GM12873 (cell line): Measurements from ENCODE around the gene HCK.

Experiments
- CTCF ChIP-seq: IDR thresholded peaks from 2 replicates; pipeline ENCODE4 v1.5.1; 2012; ENCODE audit warnings: low read depth, mild to moderate bottlenecking, moderate library complexity, low read length, control low read depth; ENCODE audit not compliant: insufficient read depth; ENCODE audit errors: missing control alignments

Gene HCK

GRCh38 chr20:32110173-32110704 is 58.2 kb downstream of the HCK start:
- TF ChIP-seq CTCF: no peak

GRCh38 chr20:32110727-32111126 is 58.7 kb downstream of the HCK start:
- TF ChIP-seq CTCF: no peak

GRCh38 chr20:32111156-32111686 is 59.2 kb downstream of the HCK start:
- no peak for TF ChIP-seq CTCF

DNA sequence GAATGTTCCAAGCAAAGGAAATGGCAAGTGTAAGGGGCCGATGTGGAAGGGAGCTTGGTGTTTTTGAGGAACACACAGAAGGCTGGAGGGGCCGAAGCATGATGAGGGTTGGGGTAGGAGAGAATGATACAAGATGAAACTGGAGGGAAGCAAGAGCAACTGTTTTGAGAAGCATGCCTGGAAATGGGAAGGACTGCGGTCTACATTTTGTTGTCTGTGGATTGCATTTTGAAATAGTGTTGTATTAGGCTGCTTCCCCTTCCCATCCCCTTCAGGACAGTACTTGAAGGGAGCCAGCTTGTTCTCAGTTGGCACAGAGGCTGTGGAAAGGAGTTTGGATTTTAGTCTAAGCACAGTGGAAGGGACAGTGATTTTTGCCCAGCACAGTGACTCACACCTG is 59.7 kb downstream of the HCK start:
- no peak for TF ChIP-seq CTCF

- no peak for TF ChIP-seq CTCF
Observed at GRCh38 chr20:32112841-32113240, 60.8 kb downstream of the HCK start.

- TF ChIP-seq CTCF: no peak
Observed at GRCh38 chr20:32113591-32114260, 61.7 kb downstream of the HCK start.

GRCh38 chr20:32114305-32114960 is 62.4 kb downstream of the HCK start:
- no peak for TF ChIP-seq CTCF
